EH (cell line): ENCODE data around the gene DNAAF8.
"Not testable (repeated sequence)": the region's sequence is repeated elsewhere in the genome, so short reads cannot be mapped to it uniquely, and the experiment has no call there.

Experiments
- DNase-seq: peaks from one replicate; pipeline ENCODE4 v3.0.0-alpha.2; 2015; ENCODE audit warnings: low read depth

DNAAF8 gene

DNA sequence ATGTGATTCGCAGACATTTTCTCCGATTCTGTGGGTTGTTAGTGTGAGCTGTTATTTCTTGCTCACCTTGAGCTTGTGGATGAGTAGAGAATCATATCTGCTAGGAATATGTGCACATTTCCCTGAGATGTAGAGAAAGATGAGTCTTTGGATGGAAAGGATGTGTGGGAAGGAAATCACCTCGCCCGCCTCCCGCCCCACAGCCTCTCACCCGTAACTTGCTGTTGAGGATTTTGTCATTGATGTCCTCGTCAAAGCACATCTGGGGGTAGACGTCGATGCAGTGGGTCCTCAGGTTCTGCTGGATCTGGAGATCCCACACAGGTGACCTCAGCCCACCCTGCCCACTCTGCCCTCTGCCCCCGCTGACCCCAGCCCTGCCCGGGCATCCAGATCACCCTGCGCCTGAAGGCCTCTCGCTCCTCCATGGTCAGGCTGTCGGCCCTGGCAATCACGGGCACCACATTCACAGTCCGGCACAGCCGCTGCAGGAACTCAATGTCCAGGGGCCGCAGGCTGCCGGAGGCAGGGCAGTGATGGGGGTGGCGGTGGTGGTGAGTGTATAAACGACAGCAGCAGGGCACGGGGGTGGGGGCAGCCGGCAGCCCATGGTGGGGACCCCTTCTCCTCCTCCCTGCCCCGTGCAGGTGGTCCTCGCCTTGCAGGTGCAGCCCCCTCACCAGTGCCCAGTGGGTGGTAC lies 49.1 kb downstream of the DNAAF8 start:
- DNase-seq: no peak

DNA sequence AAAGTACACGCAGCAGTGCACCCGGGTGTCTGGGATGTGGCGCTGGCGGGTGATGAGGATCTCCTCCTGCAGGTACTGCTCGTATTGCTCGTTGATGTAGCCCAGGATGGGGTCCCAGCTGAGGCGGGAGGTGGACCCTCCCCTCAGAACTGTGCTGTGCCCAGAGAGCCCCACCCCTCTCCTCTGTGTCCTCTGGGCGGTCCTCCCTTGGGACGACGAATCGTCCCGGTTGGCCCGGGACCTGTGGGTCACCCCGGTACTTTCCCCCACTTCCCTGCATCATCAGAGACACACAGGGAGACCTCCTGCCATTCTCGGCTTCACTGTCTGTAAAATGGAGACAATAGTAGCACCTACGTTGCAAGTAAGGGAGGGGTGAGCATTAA lies 49.6 kb downstream of the DNAAF8 start:
- no peak for DNase-seq

DNA sequence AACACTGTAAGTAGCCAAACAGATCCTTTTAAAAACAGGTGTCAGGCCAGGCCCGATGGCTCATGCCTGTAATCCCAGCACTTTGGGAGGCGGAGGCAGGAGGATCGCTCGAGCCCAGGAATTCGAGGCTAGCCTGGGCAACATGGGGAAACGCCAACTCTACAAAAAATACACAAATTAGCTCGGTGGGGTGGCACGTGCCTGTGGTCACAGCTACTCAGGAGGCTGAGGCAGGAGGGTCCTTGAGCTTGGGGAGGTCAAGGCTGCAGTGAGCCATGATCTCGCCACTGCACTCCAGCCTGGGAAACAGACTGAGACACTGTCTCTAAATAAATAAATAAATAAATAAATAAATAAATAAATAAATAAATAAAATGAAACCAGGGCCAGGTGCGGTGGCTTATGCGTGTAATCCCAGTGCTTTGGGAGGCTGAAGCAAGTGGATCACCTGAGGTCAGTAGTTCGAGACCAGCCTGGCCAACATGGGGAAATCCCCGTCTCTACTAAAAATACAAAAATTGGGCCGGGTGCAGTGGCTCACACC lies 50.2 kb downstream of the DNAAF8 start:
- DNase-seq: not testable (repeated sequence)

DNA sequence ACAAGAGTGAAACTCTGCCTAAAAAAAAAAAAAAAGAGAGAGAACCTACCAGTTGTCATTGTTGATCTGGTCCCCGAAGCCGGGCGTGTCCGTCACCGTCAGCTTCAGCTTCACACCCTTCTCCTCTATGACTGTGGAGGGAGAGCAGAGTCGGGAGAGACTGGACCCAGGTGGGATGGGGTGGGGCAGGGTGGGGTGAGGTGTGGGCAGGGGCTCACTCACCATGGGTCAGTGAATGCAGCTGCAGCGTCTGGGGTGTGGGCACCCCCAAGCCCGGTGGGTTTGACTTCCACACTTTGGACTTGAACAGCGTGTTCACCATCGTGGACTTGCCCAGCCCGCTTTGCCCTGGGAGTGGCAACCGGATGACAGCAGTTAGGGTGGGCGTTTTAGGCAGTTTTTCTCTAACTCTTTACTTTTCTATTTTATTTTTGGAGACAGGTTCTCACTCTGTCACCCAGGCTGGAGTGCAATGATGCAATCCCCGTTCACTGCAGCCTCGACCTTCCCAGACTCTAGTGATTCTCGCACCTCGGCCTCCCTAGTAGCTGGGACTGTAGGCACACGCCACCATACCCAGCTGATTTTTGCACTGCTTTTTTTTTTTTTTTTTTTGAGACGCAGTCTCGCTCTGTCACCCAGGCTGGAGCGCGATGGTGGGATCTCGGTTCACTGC lies 51.6 kb downstream of the DNAAF8 start:
- DNase-seq: no peak

DNA sequence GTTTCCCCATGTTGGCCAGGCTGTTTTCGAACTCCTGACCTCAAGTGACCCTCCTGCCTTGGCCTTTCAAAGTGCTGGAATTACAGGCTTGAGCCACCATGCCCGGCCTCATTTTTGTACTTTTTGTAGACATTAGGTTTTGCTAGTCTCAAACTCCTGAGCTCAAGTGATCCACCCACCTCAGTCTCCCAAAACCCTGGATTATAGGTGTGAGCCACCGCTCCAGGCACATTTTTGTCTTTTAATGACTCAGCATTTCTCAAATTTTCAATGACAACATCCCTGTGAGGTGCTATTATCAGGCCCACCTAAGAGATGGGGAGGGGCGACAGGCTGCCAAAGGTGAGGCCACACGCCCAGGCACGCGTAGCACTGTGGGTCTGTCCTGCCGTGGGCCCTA lies 52.7 kb downstream of the DNAAF8 start:
- no peak for DNase-seq

DNA sequence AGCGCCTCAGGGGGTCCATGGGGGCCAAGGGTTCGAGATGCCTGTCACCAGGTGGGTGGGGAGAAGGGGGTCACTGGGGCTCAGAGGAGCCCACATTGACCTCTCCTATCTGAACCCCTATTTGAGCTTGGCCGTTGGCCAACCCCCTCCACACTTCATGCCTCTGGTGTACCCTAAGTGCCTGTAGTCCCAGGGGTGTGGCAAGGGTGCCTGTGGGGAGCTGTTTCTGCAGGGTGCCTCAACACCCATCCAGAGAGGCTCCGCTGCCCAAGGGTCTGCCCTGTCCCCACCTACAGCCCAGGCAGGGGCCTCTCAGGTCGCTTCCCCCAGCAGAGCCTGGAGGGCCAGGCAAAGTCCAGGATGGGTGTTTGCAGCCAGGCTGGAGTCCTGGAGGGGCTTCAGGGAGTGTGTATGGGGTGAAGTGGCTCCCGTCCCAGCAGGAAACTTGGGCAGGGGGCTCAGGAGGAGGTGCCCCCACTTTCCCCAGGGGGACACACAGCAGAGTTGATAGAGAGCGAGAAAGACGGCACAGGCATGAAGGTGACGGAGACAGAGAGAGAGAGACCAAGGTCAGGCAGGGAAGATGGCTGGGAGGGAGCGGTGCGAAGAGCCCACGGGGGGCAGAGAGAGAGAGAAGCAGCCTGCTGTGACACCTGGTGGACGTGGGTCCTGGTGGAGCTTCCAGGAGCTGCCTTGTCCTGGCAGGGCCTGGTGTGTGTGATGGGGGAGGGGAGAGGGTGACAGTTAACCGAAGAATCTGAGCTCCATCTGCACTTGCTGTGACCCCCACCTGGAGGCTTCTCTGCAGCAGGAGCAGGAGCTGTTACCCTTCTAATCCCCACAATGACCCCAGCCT lies 53.5 kb downstream of the DNAAF8 start, which contains the start of gene SEPTIN12:
TSS of gene SEPTIN12 (minus strand) at position 719 of the 856 bp plus-strand sequence. CDS start at position 19, 700 bp downstream.
- no peak for DNase-seq

DNA sequence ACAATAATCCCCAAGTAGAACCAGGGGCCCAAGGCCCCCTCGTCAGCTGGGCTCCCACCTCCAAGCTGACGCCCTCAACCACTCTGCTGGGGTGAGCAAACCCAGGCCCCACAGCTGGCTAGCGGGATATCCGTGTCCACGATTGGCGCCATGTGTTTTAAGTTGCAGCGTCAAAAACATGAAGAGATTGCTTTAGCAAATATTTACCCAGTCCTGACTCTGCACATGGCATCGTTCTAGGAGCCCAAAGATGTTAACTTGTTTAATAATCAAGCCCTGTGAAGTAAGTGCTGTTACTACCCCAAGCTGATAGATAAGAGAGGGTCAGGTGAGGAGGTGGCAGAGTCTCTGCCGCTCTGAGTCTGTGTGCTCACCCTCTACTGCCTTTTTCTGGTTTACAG lies 54.2 kb downstream of the DNAAF8 start:
- no peak for DNase-seq

DNA sequence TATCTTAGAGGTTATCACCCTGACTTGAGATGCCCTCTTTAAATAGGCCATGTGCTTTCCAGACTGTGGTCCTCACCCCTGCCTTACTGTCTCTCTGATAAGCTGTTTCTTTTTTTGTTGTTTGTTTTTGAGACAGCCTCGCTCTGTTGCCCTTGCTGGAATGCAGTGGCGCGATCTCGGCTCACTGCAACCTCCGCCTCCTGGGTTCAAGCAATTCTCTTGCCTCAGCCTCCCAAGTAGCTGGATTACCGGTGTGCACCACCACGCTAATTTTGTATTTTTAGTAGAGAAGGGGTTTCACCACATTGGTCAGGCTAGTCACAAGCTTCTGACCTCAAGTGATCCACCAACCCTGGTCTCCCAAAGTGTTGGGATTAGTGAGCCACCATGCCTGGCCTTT lies 54.6 kb downstream of the DNAAF8 start:
- DNase-seq: no peak

DNA sequence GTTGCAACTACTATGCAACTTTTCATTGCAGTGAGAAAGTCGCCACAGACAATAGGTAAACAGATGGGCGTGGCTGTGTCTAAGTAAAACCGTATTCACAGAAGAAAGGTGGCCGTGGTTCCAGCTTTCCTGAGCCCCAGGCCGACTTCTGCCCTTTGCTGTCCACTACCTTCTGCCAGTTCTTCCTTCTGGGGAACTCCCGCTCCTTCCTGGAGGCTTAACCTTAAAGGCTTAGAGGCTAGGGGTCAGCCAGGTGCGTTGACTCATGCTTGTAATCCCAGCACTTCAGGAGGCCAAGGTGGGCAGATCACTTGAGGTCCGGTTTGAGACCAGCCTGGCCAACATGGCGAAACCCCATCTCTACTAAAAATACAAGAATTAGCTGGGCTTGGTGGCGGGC lies 55.9 kb downstream of the DNAAF8 start:
- no peak for DNase-seq

DNA sequence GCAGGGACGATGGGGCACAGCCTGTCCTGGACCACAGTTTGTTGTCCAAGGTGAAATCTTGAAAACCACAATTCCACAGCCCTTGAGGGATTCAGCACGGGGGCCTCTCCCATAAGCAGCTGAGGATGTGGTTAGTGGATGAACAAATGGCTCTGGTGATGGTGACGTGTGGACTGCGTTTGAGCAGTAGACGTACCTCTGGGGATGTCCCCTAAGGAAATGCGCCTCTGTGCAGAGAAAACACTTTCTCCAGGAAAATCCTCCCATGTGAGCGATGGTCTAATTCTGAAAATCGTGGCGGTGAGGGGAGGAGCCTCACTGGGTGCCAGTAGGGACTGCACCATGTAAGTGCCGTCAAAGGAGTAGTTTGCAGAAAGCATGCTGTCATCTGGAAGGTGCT lies 56.5 kb downstream of the DNAAF8 start:
- no peak for DNase-seq

DNA sequence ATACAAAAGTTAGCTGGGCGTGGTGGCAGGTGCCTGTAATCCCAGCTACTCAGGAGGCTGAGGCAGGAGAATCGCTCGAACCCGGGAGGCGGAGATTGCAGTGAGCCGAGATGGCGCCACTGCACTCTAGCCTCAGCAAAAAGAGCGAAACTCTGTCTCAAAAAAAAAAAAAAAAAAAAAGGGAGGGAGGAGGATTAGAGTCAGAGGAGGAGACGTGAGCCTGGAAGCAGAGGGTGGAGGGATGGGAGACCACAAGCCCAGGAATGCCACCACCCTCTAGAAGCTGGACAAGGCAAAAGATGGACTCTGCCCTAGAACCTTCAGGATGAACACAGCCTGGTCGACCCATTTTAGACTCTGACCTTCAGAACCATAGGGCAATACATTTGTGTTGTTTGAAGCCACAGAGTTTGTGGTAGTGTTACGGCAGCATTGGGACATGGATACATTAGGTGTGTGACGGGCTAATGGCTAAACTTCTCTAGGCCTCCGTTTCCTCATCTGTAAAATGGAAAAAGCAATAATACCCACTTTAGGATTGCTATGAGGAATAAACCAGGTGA lies 58.7 kb downstream of the DNAAF8 start:
- DNase-seq: no peak

DNA sequence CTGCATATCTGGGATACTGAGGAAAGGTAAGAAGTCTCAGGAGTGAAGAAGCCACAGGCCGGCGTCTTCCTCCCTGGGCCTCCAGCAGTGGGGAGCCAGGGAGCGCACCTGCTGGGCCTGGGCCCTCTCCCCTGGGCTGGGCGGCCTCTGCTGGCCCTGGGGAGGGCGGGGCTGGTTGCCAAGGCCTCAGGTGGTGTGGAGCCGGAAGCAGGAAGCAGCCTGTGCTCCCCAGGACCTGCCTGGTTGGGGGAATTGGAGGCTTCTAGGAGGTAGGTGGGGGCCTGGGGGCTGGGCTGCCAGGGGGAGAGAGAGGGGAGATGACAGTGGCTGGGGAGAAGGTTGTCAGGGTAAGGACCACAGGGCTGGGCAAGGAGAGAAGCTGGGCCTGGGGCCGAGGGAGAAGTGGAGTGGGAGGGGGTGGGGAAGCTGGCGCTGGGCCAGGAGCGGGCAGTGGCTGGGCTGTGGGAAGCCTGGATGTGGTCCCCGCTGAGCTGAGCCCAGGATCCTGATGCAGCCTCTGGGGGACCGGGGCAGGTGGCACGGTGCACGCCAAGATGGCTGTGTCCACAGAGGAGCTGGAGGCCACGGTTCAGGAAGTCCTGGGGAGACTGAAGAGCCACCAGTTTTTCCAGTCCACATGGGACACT lies 61.0 kb downstream of the DNAAF8 start, which contains the start of gene SMIM22:
TSS of gene SMIM22 (plus strand) at position 189 of the 647 bp plus-strand sequence. CDS start at position 555, 366 bp downstream.
- no peak for DNase-seq

DNA sequence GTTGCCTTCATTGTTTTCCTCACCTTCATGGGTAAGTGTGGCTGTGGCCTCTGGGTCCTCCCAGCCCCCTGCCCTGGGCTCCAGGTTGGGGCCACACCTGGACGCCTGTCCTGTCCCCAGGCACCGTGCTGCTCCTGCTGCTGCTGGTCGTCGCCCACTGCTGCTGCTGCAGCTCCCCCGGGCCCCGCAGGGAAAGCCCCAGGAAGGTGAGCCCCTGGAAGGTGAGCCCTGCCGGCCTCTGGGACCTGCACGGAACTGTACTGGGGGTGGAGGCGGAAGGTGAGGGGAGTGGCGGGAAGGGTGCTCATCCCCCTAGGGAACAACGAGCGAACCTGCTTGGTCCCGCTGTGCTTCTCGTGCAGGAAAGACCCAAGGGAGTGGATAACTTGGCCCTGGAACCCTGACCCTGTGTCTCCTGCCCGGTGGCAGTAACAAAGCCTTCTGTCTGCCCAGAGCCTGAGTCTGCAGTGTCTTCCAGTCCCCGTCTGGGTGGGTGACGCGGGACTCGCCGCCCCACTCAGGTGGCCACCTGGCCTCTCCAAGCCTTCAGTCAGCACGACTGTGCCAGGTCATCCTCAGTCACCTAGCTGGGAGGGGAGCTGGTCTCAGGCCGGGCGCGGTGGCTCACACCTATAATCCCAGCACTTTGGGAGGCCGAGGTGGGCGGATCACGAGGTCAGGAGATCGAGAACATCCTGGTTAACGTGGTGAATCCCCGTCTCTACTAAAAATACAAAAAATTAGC lies 61.7 kb downstream of the DNAAF8 start:
- no peak for DNase-seq

DNA sequence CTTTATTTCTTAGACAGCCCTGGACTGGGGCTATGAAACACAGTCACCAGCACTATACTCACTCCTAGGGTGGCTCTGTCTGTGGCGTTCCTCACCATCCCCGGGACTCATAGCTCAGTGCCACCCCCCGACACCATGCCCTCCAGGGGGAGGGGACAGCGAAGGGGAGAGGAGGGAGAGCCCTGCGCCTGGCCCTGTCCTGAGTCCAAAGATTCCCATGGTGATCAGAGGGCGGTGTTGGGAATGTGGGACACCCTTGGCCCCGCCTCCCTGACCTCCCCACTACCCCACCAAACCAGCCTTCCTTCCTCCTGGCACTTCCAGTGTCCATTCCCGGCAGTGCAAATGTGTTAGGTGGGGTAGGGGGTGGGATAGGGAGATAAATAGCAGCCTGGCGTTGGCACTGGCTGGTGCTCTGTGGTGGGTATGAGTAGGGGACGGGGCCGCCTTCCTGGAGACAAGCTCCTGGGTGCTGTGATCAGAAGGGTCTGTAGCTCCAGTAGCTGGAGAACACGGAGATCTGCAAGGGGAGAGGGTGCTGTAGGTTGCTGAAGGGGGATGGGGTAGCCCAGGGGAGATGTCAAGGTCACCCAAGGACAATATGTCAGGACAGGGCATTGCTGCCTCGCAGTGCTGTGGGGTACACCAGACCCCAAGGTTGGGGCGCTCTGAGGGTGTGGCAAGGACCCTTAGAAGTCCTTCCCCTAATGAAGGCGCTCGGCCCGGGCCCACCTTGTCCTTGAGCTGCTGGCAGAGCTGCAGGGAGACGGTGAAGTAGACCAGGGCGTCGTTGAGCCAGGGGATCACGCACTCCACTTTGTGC lies 62.9 kb downstream of the DNAAF8 start:
- DNase-seq: no peak

DNA sequence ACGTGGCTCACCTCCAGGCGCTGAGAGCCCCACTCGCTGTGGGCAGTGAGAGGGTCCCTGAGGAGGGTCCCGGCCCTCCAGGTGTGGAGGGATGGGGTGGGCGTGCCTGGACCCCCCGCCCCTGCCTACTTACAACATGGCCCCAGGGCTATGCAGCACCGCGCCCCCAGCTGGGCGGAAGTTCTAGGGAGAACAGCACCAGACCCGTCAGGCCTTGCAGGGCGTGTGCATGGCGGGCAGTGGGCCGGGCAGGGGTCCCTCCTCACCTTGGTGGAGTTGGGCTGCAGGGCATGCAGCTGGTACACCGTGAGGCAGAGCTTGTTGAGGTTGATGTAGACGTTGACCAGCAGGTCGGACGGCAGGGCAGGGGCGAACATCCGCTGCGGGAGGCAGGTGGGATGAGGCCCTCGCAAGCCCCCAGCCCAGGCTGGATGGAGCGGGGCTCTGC lies 63.5 kb downstream of the DNAAF8 start:
- no peak for DNase-seq

DNA sequence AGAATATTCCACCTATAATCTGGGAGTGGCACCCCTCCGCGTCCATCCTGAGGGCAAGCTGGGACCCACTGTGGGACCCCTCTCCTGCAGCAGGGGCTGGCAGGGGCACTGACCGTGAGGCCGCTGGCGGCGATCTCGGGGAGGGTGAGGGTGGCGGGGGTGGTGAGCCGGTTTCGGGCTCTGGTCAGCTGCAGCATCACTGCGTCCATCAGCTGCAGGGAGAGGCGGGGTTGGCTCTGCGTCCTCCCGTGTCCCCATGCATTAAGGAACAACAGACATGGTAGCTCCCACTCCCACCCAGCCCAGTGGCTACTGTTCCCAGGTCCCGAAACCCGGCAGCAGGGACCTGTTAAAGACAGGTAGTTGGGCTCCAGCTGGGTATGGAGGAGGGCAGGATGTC lies 64.1 kb downstream of the DNAAF8 start:
- no peak for DNase-seq
